Subcutaneous adipose tissue (tissue), 4 donors: ENCODE measurements around the gene THEMIS2. TPM values are rescaled to one million over a fixed set of nuclear protein-coding genes. Genes with fewer than 3 reads are reported as not detected.

Experiments used
- total RNA-seq, 4 donors: library from RNA; depleted of rRNA; stranded (reverse); fragments of >200 nt; gene quantifications; one replicate each; pipeline ENCODE4 v1.1.0, GENCODE V29; 2016
- TF ChIP-seq, protein P1 (sequence below): fragments of 450-650 bp; IDR thresholded peaks from one replicate; pipeline ENCODE4 v1.5.1; 2016; ENCODE audit warnings: low read depth, mild to moderate bottlenecking, control low read depth, antibody characterized with exemption, moderate library complexity

Gene THEMIS2
- total RNA-seq, 4 donors from 2014 or later, result 35.2 to 122 (median 43.0) TPM

DNA sequence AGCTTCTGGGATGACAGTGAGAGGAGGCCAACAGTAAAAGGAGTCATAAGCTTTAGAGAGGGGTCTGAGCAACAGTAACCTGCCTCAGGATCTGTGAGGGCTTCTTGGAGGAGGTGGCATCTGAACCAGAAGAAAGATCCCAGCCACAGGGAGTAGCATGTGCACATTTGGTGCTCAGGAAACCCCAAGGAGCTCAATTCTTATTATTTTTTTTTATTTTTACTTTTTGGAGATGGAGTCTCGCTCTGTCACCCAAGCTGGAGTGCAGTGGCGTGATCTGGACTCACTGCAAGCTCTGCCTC, 4.7 kb downstream of the THEMIS2 start:
- TF ChIP-seq, protein P1, sequence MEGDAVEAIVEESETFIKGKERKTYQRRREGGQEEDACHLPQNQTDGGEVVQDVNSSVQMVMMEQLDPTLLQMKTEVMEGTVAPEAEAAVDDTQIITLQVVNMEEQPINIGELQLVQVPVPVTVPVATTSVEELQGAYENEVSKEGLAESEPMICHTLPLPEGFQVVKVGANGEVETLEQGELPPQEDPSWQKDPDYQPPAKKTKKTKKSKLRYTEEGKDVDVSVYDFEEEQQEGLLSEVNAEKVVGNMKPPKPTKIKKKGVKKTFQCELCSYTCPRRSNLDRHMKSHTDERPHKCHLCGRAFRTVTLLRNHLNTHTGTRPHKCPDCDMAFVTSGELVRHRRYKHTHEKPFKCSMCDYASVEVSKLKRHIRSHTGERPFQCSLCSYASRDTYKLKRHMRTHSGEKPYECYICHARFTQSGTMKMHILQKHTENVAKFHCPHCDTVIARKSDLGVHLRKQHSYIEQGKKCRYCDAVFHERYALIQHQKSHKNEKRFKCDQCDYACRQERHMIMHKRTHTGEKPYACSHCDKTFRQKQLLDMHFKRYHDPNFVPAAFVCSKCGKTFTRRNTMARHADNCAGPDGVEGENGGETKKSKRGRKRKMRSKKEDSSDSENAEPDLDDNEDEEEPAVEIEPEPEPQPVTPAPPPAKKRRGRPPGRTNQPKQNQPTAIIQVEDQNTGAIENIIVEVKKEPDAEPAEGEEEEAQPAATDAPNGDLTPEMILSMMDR, result no peak

DNA sequence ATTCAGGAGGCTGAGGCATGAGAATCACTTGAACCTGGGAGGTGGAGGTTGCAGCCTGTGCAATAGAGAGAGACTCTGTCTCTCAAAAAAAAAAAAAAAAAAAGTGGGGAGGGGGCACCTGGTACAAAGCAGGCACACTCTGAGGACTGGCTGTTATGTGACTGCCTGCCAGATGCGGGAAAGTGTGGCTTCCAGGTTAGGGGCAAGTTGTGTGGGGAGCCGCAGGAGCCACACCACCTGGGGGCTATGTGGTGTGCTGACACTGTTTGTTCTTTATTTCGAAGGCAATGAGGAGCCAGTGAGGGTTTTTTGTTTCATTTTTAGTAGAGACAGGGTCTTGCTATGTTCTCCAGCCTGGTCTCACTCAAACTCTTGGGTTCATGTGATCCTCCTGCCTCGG, 5.7 kb downstream of the THEMIS2 start:
- TF ChIP-seq, protein P1, result no peak

DNA sequence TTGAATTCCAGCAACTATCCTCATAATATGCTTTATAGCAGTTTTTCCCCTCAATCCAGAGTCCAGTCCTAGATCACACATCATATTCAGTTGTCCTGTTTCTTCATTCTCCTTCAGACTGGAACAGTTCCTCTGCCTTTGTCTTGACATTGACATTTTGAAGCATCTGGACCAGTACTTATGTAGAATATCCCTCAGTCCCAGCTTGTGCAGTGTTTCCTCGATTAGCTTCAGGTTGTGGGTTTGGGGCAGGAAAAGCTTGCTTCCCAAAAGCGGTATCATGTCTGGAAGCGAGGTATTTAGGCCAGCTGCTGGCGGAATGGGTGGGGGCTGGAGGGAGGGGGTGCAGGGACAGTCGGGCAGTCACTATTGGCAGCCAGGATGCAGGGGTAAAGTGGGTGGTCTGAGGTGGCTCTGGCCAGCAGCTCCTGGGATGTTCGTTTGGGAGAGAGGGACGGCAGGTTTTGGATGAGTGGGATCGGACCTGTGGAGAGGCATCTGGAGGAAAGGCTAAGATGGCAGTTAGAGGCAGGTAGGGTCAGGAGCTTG, 6.5 kb downstream of the THEMIS2 start:
- TF ChIP-seq, protein P1, result no peak

DNA sequence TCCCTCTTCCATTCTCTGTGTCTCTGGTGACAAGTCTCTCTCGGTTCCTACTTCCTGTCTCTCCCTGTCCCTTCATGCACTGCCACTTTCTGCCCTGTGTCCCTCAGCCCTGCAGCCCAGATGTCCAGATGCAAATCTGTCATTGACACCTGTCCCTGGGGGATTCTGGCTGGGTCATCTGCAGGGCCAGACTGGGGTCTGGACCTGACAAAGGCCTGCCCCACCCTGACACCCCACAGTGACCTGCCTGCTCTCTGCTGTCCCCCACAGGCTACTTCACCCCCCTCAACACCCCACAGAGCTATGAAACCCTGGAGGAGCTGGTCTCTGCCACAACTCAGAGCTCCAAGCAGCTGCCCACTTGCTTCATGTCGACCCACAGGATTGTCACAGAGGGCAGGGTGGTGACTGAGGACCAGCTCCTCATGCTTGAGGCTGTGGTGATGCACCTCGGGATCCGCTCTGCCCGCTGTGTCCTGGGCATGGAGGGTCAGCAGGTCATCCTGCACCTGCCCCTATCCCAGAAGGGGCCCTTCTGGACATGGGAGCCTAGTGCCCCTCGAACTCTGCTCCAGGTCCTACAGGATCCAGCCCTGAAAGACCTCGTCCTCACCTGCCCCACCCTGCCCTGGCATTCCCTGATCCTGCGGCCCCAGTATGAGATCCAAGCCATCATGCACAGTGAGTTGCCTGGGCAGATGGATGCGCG, 7.2 kb downstream of the THEMIS2 start:
- TF ChIP-seq, protein P1, result no peak

DNA sequence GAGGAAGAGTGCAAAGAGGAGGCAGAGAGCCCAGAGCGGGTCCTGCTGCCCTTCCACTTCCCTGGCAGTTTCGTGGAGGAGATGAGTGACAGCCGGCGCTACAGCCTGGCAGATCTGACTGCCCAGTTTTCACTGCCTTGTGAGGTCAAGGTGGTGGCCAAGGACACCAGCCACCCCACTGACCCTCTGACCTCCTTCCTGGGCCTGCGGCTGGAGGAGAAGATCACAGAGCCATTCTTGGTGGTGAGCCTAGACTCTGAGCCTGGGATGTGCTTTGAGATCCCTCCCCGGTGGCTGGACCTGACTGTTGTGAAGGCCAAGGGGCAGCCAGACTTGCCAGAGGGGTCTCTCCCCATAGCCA, 10.2 kb downstream of the THEMIS2 start:
- TF ChIP-seq, protein P1, result no peak

DNA sequence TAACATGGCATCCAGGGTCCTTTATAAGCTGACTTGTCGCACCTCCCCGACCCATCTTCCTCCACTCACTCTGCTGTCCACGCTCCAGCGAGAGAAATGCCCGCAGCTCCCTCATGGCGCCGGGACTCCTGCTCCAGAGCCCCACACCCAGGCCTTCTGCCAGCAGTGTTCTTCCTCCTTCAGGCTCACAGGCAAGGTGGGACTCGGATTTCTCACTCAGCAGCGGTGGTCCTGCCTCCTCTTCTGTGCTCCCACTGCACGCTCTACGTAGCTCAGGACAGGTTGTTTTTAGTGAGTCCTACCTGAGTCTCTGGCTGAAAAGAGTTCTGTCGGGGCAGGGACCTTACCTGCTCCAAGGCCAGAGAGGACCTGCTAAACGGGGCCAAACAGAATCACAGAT, 11.2 kb downstream of the THEMIS2 start:
- TF ChIP-seq, protein P1, result no peak

DNA sequence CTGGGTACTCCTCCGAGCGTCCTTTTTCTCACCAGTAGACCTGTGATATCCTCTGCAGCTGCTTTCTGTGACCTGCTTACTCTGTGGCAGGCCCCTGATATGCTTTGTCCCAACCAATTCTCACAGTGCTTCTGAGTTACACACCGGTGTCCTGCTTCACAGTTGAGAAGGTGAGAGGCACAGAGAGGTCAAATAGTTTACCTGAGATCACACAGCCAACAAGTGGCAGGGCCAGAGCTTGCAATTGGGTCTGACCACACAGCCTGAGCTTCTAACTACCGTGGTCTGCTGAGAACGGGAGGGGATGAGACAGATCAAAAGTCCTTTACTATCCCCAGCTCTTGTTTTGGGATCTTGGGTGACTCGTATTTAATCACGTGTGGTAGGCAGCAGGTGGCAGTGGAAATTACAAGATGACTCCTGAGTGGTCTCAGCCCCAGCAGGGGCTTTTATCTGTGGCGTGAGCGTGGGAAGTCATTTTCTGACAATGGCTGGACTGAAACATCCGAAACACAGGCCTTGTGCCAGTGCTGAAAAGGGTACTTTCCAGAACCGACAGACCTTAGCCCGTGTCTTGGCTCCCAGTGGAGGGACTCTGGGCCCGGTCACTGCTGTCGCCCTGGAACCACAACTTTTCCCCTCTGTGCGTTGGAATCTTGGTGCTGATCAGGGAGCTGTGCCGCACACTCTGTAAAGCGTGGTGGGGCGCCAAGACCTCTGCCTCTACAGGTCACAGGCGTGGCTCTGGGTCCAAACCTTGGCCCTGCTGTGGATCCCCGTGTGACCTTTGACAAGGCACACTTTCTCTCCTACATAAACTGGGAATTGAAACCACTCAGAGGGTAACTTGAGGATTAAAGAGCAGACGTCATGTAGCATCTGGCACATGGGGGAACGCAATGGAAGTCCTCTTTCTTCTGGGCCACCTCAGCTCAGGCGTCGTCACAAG, 11.9 kb downstream of the THEMIS2 start:
- TF ChIP-seq, protein P1, result no peak
